Natural killer cell treated with Interleukin-12 subunit alpha and Interleukin-12 subunit beta and Interleukin-15 and Interleukin-18, amount 100 ng/mL, for 72 hours (primary cell): ENCODE data around the gene CREB3L4. TPM values are rescaled to one million over a fixed set of nuclear protein-coding genes. Genes with fewer than 3 reads are reported as not detected.

Experiments used
- ATAC-seq, 2 donors: fragments of 150-1000 bp; cut with Tn5 transposase in 1 of 2; sonication (Bioruptor Pico), chemical (Tn5 transposase) in 1 of 2; 2 replicates each; pipeline ENCODE4 v1.10.0; 2021
- DNase-seq: peaks from one replicate; pipeline ENCODE4 v3.0.0; 2022; ENCODE audit warnings: low spot score
- H3K27ac Mint-ChIP-seq, 2 donors: 1 replicate in 1 of 2; 2 replicates in 1 of 2; pipeline ENCODE4 v1.8.0; 2022; ENCODE audit warnings: mixed read lengths in 2 of 2, mild to moderate bottlenecking in 1 of 2, moderate library complexity in 1 of 2
- H3K27me3 Mint-ChIP-seq, 2 donors: 1 replicate in 1 of 2; 2 replicates in 1 of 2; pipeline ENCODE4 v1.8.0; 2022; ENCODE audit warnings: mixed read lengths in 2 of 2
- H3K36me3 Mint-ChIP-seq: one replicate; pipeline ENCODE4 v1.8.0; 2022; ENCODE audit warnings: mixed read lengths
- H3K4me1 Mint-ChIP-seq, 2 donors: 1 replicate in 1 of 2; 2 replicates in 1 of 2; pipeline ENCODE4 v1.8.0; 2022; ENCODE audit warnings: low read depth in 2 of 2, mixed read lengths in 2 of 2, mild to moderate bottlenecking in 1 of 2
- H3K4me3 Mint-ChIP-seq: one replicate; pipeline ENCODE4 v1.8.0; 2022; ENCODE audit warnings: mixed read lengths
- H3K9me3 Mint-ChIP-seq: 2 replicates; pipeline ENCODE4 v1.8.0; 2022; ENCODE audit warnings: mixed read lengths
- total RNA-seq, 2 donors: library from RNA; stranded (reverse); gene quantifications; one replicate each; pipeline ENCODE4 v1.2.3, GENCODE V29; 2022

The CREB3L4 gene
- total RNA-seq, 2 donors from 2014 or later = 4.5 to 6.1 TPM

GRCh38 chr1:153929981-153930948 lies 37.4 kb upstream of the CREB3L4 start:
- Mint-ChIP-seq H3K27ac (no peak overlapping the region), H3K4me1 (peaks cover 0 to 18% of the 10 kb centered on the region in 2 donors), H3K27me3 (no peaks in the 10 kb centered on the region), H3K9me3 (no peaks in the 10 kb centered on the region), H3K4me3 (no peak overlapping the region), H3K36me3 (peaks cover 6% of the 10 kb centered on the region)
- no peak for DNase-seq
- ATAC-seq = no peak

- DNase-seq (no peak), ATAC-seq (no peak)
- Mint-ChIP-seq H3K9me3 (no peaks in the 10 kb centered on the region), H3K4me3 (no peak overlapping the region), H3K27me3 (no peaks in the 10 kb centered on the region), H3K4me1 (peaks cover under 1 to 27% of the 10 kb centered on the region in 2 donors), H3K36me3 (peaks cover 11% of the 10 kb centered on the region), H3K27ac (no peak overlapping the region)
Measured at GRCh38 chr1:153932156-153933131, 35.3 kb upstream of the CREB3L4 start.

GRCh38 chr1:153933430-153933829 lies 34.3 kb upstream of the CREB3L4 start:
- Mint-ChIP-seq H3K27ac (no peak overlapping the region), H3K27me3 (no peaks in the 10 kb centered on the region), H3K9me3 (no peaks in the 10 kb centered on the region), H3K4me1 (peaks cover 5 to 26% of the 10 kb centered on the region in 2 donors), H3K36me3 (peaks cover 11% of the 10 kb centered on the region), H3K4me3 (no peak overlapping the region)
- ATAC-seq (no peak), DNase-seq (no peak)

GRCh38 chr1:153933955-153934354 lies 33.7 kb upstream of the CREB3L4 start:
- Mint-ChIP-seq H3K9me3 (no peaks in the 10 kb centered on the region), H3K27ac (peak overlapping the region in 1 of 2 donors; percentile 26), H3K4me3 (no peak overlapping the region), H3K4me1 (peaks cover 5 to 21% of the 10 kb centered on the region in 2 donors), H3K27me3 (no peaks in the 10 kb centered on the region), H3K36me3 (peaks cover 11% of the 10 kb centered on the region)
- DNase-seq (no peak), ATAC-seq (no peak)

GRCh38 chr1:153934746-153935145 lies 33.0 kb upstream of the CREB3L4 start:
- no peak for ATAC-seq
- no peaks in the 10 kb centered on the region for H3K9me3 Mint-ChIP-seq
- no peak overlapping the region for H3K4me3 Mint-ChIP-seq
- peak overlapping the region in 1 of 2 donors; percentile 26 for H3K27ac Mint-ChIP-seq
- peaks cover 11% of the 10 kb centered on the region for H3K36me3 Mint-ChIP-seq
- no peak for DNase-seq
- peaks cover 5 to 23% of the 10 kb centered on the region in 2 donors for H3K4me1 Mint-ChIP-seq
- no peaks in the 10 kb centered on the region for H3K27me3 Mint-ChIP-seq

- H3K4me3 Mint-ChIP-seq = no peak overlapping the region
- H3K27ac Mint-ChIP-seq = no peak overlapping the region
- peaks cover 16% of the 10 kb centered on the region for H3K36me3 Mint-ChIP-seq
- DNase-seq (no peak), ATAC-seq (no peak)
- peaks cover 12 to 31% of the 10 kb centered on the region in 2 donors for H3K4me1 Mint-ChIP-seq
- no peaks in the 10 kb centered on the region for H3K27me3 Mint-ChIP-seq
- H3K9me3 Mint-ChIP-seq = no peaks in the 10 kb centered on the region
Measured at GRCh38 chr1:153936011-153936802, 31.5 kb upstream of the CREB3L4 start.

- Mint-ChIP-seq H3K27ac (peak overlapping the region in 1 of 2 donors; percentile 43), H3K9me3 (no peaks in the 10 kb centered on the region), H3K27me3 (no peaks in the 10 kb centered on the region), H3K36me3 (peaks cover 16% of the 10 kb centered on the region), H3K4me1 (peaks cover 13 to 34% of the 10 kb centered on the region in 2 donors), H3K4me3 (no peak overlapping the region)
- ATAC-seq (no peak), DNase-seq (no peak)
Measured at GRCh38 chr1:153937331-153937730, 30.4 kb upstream of the CREB3L4 start.

GRCh38 chr1:153938996-153939395 lies 28.7 kb upstream of the CREB3L4 start:
- no peak for ATAC-seq
- H3K9me3 Mint-ChIP-seq = no peaks in the 10 kb centered on the region
- peaks cover 27 to 48% of the 10 kb centered on the region in 2 donors for H3K4me1 Mint-ChIP-seq
- peak; percentile 10 for DNase-seq
- no peak overlapping the region for H3K4me3 Mint-ChIP-seq
- no peaks in the 10 kb centered on the region for H3K27me3 Mint-ChIP-seq
- H3K27ac Mint-ChIP-seq = peak overlapping the region in 1 of 2 donors; percentile 75
- peaks cover 16% of the 10 kb centered on the region for H3K36me3 Mint-ChIP-seq

GRCh38 chr1:153939476-153939875 lies 28.2 kb upstream of the CREB3L4 start:
- DNase-seq (peak; percentile 28), ATAC-seq (no peak)
- Mint-ChIP-seq H3K4me3 (no peak overlapping the region), H3K27ac (peak overlapping the region in 1 of 2 donors; percentile 75), H3K27me3 (no peaks in the 10 kb centered on the region), H3K4me1 (peaks cover 32 to 49% of the 10 kb centered on the region in 2 donors), H3K9me3 (no peaks in the 10 kb centered on the region), H3K36me3 (peaks cover 16% of the 10 kb centered on the region)

- DNase-seq (peak; percentile 46), ATAC-seq (no peak)
- peaks cover 12% of the 10 kb centered on the region for H3K36me3 Mint-ChIP-seq
- H3K4me1 Mint-ChIP-seq = peaks cover 38 to 56% of the 10 kb centered on the region in 2 donors
- no peak overlapping the region for H3K4me3 Mint-ChIP-seq
- H3K9me3 Mint-ChIP-seq = no peaks in the 10 kb centered on the region
- H3K27me3 Mint-ChIP-seq = no peaks in the 10 kb centered on the region
- H3K27ac Mint-ChIP-seq = peak overlapping the region in 1 of 2 donors; percentile 75
Measured at GRCh38 chr1:153940756-153941155, 26.9 kb upstream of the CREB3L4 start.

GRCh38 chr1:153941826-153942725 lies 25.6 kb upstream of the CREB3L4 start:
- DNase-seq (no peak), ATAC-seq (no peak)
- H3K27me3 Mint-ChIP-seq = no peaks in the 10 kb centered on the region
- H3K27ac Mint-ChIP-seq = peak overlapping the region in 1 of 2 donors; percentile 98
- H3K36me3 Mint-ChIP-seq = peaks cover 11% of the 10 kb centered on the region
- H3K9me3 Mint-ChIP-seq = no peaks in the 10 kb centered on the region
- H3K4me3 Mint-ChIP-seq = peak overlapping the region; percentile 15
- peaks cover 44 to 57% of the 10 kb centered on the region in 2 donors for H3K4me1 Mint-ChIP-seq
